ENCODE results near the gene ARRB2.

The ARRB2 gene

DNA sequence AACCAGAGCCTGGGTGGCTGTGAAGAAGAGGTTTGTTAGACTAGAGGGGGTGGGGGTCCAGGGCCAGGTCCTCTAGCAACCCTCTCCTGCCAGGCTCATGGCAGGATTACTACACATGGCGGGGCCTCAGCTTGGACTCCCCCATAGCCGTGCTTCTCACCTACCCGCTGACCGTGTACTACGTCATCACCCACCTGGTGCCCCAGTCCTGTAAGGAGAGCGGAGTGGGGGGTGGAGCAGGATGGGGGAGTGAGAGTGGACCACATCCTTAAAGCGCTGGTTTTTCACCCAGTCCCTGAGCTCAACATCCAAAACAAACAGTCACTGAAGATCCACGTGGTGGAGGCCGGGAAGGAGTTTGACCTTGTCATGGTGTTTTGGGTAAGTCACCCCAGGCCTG, 33.5 kb downstream of the ARRB2 start:
- H3K9me3 ChIP-seq (ENCODE audit: control insufficient read depth, low read depth, low read length): no peaks in the 10 kb centered on the region
- no peak overlapping the region for H3K9ac ChIP-seq (ENCODE audit: low read length)
- H3K27ac ChIP-seq (ENCODE audit: low read length): no peak overlapping the region
- no peaks in the 10 kb centered on the region for H3K4me1 ChIP-seq (ENCODE audit: control insufficient read depth, low read depth, low read length)
- no peaks in the 10 kb centered on the region for H3K36me3 ChIP-seq (ENCODE audit: control insufficient read depth, low read depth, low read length)
- H3K4me3 ChIP-seq (ENCODE audit: low read length): no peak overlapping the region
- peaks cover 59% of the 10 kb centered on the region for H3K27me3 ChIP-seq (ENCODE audit: control insufficient read depth, insufficient read depth, low read length)

- Histone ChIP-seq H3K27ac (ENCODE audit: low read length) (no peak overlapping the region), H3K9ac (ENCODE audit: low read length) (no peak overlapping the region), H3K4me3 (ENCODE audit: low read length) (peak overlapping the region; percentile 75), H3K4me1 (ENCODE audit: control insufficient read depth, low read depth, low read length) (no peaks in the 10 kb centered on the region), H3K9me3 (ENCODE audit: control insufficient read depth, low read depth, low read length) (no peaks in the 10 kb centered on the region), H3K36me3 (ENCODE audit: control insufficient read depth, low read depth, low read length) (no peaks in the 10 kb centered on the region), H3K27me3 (ENCODE audit: control insufficient read depth, insufficient read depth, low read length) (peaks cover 45% of the 10 kb centered on the region)
These were observed 34.9 kb downstream of the ARRB2 start for GRCh38 chr17:4744999-4745969.

DNA sequence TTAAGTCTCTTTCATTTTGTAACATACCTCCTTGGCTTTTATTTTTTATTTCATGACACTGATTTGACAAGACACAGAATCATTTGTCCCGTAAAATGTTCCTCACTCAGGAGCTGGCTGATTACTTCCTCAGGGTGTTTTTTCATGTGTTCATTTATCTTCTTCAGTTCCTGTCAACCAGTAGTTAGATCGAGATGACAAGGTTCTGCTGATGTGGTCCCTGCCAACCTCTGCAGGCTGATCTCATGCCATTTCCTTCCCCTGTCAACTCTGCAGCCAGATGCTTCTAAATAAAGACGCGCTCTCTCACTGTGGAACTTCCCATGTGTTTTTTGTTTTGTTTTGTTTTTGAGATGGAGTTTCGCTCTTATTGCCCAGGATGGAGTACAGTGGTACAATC, 37.4 kb downstream of the ARRB2 start:
- H3K27ac ChIP-seq (ENCODE audit: low read length): no peak overlapping the region
- no peaks in the 10 kb centered on the region for H3K4me1 ChIP-seq (ENCODE audit: control insufficient read depth, low read depth, low read length)
- no peaks in the 10 kb centered on the region for H3K36me3 ChIP-seq (ENCODE audit: control insufficient read depth, low read depth, low read length)
- H3K9ac ChIP-seq (ENCODE audit: low read length): no peak overlapping the region
- H3K4me3 ChIP-seq (ENCODE audit: low read length): no peak overlapping the region
- H3K27me3 ChIP-seq (ENCODE audit: control insufficient read depth, insufficient read depth, low read length): peaks cover 19% of the 10 kb centered on the region
- H3K9me3 ChIP-seq (ENCODE audit: control insufficient read depth, low read depth, low read length): no peaks in the 10 kb centered on the region

DNA sequence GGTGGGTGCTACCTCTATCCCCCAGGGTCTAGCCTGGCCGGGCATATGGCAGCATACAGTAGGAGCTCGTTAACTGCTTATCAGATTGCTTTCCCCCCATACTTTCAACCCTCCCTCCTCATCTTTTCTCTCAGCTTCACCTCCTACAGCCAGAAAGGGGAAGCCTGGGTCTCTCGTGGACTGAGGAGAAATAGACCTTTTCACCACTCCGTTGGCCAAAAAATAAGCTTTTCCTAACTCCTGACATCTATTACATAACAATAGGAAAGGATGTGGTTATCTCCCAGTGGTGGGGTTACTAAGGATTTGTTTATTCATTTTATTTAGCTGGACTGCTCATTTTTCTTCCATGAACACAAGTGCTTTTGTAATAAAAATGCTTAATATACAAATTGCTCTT, 38.3 kb downstream of the ARRB2 start:
- no peaks in the 10 kb centered on the region for H3K36me3 ChIP-seq (ENCODE audit: control insufficient read depth, low read depth, low read length)
- H3K4me3 ChIP-seq (ENCODE audit: low read length): no peak overlapping the region
- H3K27me3 ChIP-seq (ENCODE audit: control insufficient read depth, insufficient read depth, low read length): peaks cover 16% of the 10 kb centered on the region
- H3K9ac ChIP-seq (ENCODE audit: low read length): no peak overlapping the region
- H3K4me1 ChIP-seq (ENCODE audit: control insufficient read depth, low read depth, low read length): no peaks in the 10 kb centered on the region
- no peak overlapping the region for H3K27ac ChIP-seq (ENCODE audit: low read length)
- H3K9me3 ChIP-seq (ENCODE audit: control insufficient read depth, low read depth, low read length): no peaks in the 10 kb centered on the region

DNA sequence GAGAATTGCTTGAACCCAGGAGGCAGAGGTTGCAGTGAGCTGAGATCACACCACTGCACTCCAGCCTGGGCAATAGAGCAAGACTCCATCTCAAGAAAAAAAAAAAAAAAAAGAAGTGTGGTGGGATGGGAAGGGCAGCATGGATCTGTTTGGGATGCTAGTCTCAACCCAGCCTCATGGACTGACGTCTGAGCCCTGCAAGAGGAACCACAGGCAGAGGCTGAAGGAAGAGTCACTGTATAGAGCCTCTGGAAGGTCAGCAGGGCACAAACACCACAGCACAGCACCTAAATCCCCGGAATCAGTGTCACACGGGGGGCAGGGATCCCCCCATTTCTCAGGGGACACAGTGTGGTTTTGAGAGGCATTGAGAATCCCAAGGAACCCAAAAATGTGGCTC, 40.2 kb downstream of the ARRB2 start:
- no peak overlapping the region for H3K9ac ChIP-seq (ENCODE audit: low read length)

DNA sequence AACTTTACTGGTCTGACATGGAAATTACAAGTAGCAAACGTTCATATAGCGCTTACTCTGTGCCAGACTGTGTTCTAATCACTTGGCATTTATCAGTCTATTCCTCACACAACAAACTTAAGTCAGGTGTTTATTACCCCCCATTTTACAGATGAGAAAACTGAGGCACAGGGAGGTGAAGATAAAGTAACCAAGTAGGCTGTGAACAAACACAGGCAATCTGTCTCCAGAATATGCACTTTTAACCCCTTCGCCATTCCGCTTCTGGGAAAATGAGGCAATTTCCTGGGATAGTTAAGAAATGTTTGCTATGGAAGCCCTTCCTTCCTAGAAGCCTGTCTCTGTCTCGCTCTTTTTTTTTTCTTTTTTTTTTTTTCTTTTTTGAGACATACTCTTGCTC, 41.5 kb downstream of the ARRB2 start:
- no peaks in the 10 kb centered on the region for H3K36me3 ChIP-seq (ENCODE audit: control insufficient read depth, low read depth, low read length)
- H3K4me1 ChIP-seq (ENCODE audit: control insufficient read depth, low read depth, low read length): no peaks in the 10 kb centered on the region
- no peak overlapping the region for H3K27ac ChIP-seq (ENCODE audit: low read length)
- H3K9ac ChIP-seq (ENCODE audit: low read length): no peak overlapping the region
- H3K4me3 ChIP-seq (ENCODE audit: low read length): no peak overlapping the region
- no peaks in the 10 kb centered on the region for H3K27me3 ChIP-seq (ENCODE audit: control insufficient read depth, insufficient read depth, low read length)
- no peaks in the 10 kb centered on the region for H3K9me3 ChIP-seq (ENCODE audit: control insufficient read depth, low read depth, low read length)

More for the DNA sequence above, 40.2 kb downstream of the ARRB2 start:
- Histone ChIP-seq H3K4me1 (ENCODE audit: control insufficient read depth, low read depth, low read length) (no peaks in the 10 kb centered on the region), H3K9me3 (ENCODE audit: control insufficient read depth, low read depth, low read length) (no peaks in the 10 kb centered on the region), H3K4me3 (ENCODE audit: low read length) (no peak overlapping the region), H3K27ac (ENCODE audit: low read length) (no peak overlapping the region), H3K36me3 (ENCODE audit: control insufficient read depth, low read depth, low read length) (no peaks in the 10 kb centered on the region), H3K27me3 (ENCODE audit: control insufficient read depth, insufficient read depth, low read length) (peaks cover 6% of the 10 kb centered on the region)

DNA sequence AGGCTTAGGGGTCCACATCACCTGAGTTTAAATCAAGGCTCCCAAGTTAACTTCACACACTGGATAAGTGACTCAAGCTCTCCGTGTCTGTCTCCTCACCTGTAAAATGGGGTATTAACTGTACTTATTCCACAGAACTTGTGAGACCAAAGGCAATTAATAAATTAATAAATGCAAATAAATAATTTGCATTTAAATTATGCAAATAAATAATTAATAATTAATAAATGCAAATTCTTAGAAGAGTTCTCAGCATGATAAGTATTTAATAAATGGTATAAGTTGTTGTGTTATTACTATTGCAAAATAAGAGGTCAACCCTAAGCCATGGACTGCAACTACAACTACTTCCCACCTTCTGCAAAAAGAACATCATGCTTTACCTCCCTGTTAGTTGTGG, 43.0 kb downstream of the ARRB2 start:
- no peaks in the 10 kb centered on the region for H3K9me3 ChIP-seq (ENCODE audit: control insufficient read depth, low read depth, low read length)
- H3K36me3 ChIP-seq (ENCODE audit: control insufficient read depth, low read depth, low read length): no peaks in the 10 kb centered on the region
- no peaks in the 10 kb centered on the region for H3K4me1 ChIP-seq (ENCODE audit: control insufficient read depth, low read depth, low read length)
- H3K27me3 ChIP-seq (ENCODE audit: control insufficient read depth, insufficient read depth, low read length): no peaks in the 10 kb centered on the region
- H3K27ac ChIP-seq (ENCODE audit: low read length): no peak overlapping the region
- no peak overlapping the region for H3K9ac ChIP-seq (ENCODE audit: low read length)
- H3K4me3 ChIP-seq (ENCODE audit: low read length): no peak overlapping the region

- H3K4me3 ChIP-seq (ENCODE audit: low read length): no peak overlapping the region
- no peaks in the 10 kb centered on the region for H3K27me3 ChIP-seq (ENCODE audit: control insufficient read depth, insufficient read depth, low read length)
- no peaks in the 10 kb centered on the region for H3K36me3 ChIP-seq (ENCODE audit: control insufficient read depth, low read depth, low read length)
- H3K4me1 ChIP-seq (ENCODE audit: control insufficient read depth, low read depth, low read length): no peaks in the 10 kb centered on the region
- H3K9me3 ChIP-seq (ENCODE audit: control insufficient read depth, low read depth, low read length): no peaks in the 10 kb centered on the region
- no peak overlapping the region for H3K9ac ChIP-seq (ENCODE audit: low read length)
- no peak overlapping the region for H3K27ac ChIP-seq (ENCODE audit: low read length)
These were observed 49.4 kb downstream of the ARRB2 start for GRCh38 chr17:4759776-4760236.

DNA sequence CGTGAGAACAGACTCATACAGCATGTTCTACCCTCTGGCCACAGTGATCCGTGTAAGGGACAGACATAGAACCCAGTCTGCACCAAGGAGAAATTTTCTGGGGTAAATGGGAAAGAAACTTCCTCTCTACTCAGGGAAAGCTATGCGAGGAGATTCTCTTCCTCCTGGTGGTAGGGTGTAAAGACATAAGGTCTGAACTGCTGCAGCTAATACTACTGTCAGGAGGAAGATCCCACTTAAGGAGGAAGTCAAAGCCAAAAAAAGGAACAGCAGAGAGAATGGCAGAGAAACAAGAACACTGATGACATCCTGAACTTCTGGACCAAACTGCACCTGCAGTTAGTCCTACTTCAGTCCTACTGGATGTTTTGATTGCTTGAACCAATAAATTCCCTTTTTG, 54.2 kb downstream of the ARRB2 start:
- Histone ChIP-seq H3K4me3 (ENCODE audit: low read length) (no peak overlapping the region), H3K9me3 (ENCODE audit: control insufficient read depth, low read depth, low read length) (no peaks in the 10 kb centered on the region), H3K27me3 (ENCODE audit: control insufficient read depth, insufficient read depth, low read length) (no peaks in the 10 kb centered on the region), H3K4me1 (ENCODE audit: control insufficient read depth, low read depth, low read length) (no peaks in the 10 kb centered on the region), H3K27ac (ENCODE audit: low read length) (no peak overlapping the region), H3K9ac (ENCODE audit: low read length) (no peak overlapping the region), H3K36me3 (ENCODE audit: control insufficient read depth, low read depth, low read length) (no peaks in the 10 kb centered on the region)

- H3K27ac ChIP-seq (ENCODE audit: low read length): no peak overlapping the region
- no peaks in the 10 kb centered on the region for H3K4me1 ChIP-seq (ENCODE audit: control insufficient read depth, low read depth, low read length)
- no peak overlapping the region for H3K4me3 ChIP-seq (ENCODE audit: low read length)
- no peaks in the 10 kb centered on the region for H3K27me3 ChIP-seq (ENCODE audit: control insufficient read depth, insufficient read depth, low read length)
- no peaks in the 10 kb centered on the region for H3K9me3 ChIP-seq (ENCODE audit: control insufficient read depth, low read depth, low read length)
- no peaks in the 10 kb centered on the region for H3K36me3 ChIP-seq (ENCODE audit: control insufficient read depth, low read depth, low read length)
- H3K9ac ChIP-seq (ENCODE audit: low read length): no peak overlapping the region
These were observed 55.8 kb downstream of the ARRB2 start for GRCh38 chr17:4766201-4766600.

DNA sequence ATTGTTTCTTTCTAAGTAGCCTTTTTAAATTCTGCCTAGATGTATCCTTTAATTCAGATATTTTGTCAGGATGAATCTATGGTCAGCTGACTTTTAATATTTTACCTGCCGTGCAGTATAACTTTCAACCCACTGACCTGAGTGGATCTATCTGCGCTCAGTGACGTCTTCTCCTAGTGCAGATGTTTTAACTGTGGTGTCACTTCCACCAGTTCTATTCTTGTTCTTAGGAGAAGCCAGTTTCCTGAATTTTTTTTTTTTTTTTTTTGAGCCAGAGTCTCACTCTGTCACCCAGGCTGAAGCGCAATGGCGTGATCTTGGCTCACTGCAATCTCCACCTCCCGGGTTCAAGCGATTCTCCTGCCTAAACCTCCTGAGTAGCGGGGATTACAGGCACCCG, 56.3 kb downstream of the ARRB2 start:
- Histone ChIP-seq H3K36me3 (ENCODE audit: control insufficient read depth, low read depth, low read length) (no peaks in the 10 kb centered on the region), H3K27me3 (ENCODE audit: control insufficient read depth, insufficient read depth, low read length) (no peaks in the 10 kb centered on the region), H3K4me3 (ENCODE audit: low read length) (no peak overlapping the region), H3K4me1 (ENCODE audit: control insufficient read depth, low read depth, low read length) (no peaks in the 10 kb centered on the region), H3K9me3 (ENCODE audit: control insufficient read depth, low read depth, low read length) (no peaks in the 10 kb centered on the region), H3K27ac (ENCODE audit: low read length) (no peak overlapping the region), H3K9ac (ENCODE audit: low read length) (no peak overlapping the region)

- no peak overlapping the region for H3K4me3 ChIP-seq (ENCODE audit: low read length)
- H3K27me3 ChIP-seq (ENCODE audit: control insufficient read depth, insufficient read depth, low read length): no peaks in the 10 kb centered on the region
- no peaks in the 10 kb centered on the region for H3K36me3 ChIP-seq (ENCODE audit: control insufficient read depth, low read depth, low read length)
- no peak overlapping the region for H3K27ac ChIP-seq (ENCODE audit: low read length)
- no peak overlapping the region for H3K9ac ChIP-seq (ENCODE audit: low read length)
- no peaks in the 10 kb centered on the region for H3K9me3 ChIP-seq (ENCODE audit: control insufficient read depth, low read depth, low read length)
- no peaks in the 10 kb centered on the region for H3K4me1 ChIP-seq (ENCODE audit: control insufficient read depth, low read depth, low read length)
These were observed 57.9 kb downstream of the ARRB2 start for GRCh38 chr17:4768298-4768697.

Data from iPS-18a (cell line).